HEK293 (cell line): ENCODE results near the gene GRK3.

Source experiments
- YY1 ChIP-seq: fragments of 450-650 bp; formaldehyde crosslinking; IDR thresholded peaks from 2 replicates; pipeline ENCODE4 v1.5.1; 2018; ENCODE audit warnings: missing biosample characterization, missing genetic modification characterization
- ZFP41 ChIP-seq: fragments of 450-650 bp; formaldehyde crosslinking; IDR thresholded peaks from 2 replicates; pipeline ENCODE4 v1.5.1; 2016; ENCODE audit warnings: missing biosample characterization, missing genetic modification characterization, borderline replicate concordance
- ZNF488 ChIP-seq: fragments of 450-650 bp; formaldehyde crosslinking; IDR thresholded peaks from 2 replicates; pipeline ENCODE4 v1.5.1; 2016; ENCODE audit warnings: missing biosample characterization, missing genetic modification characterization
- ZXDB ChIP-seq: fragments of 450-650 bp; formaldehyde crosslinking; IDR thresholded peaks from 2 replicates; pipeline ENCODE4 v1.5.1; 2016; ENCODE audit warnings: missing biosample characterization, missing genetic modification characterization
- TF ChIP-seq, protein P1 (sequence below): fragments of 450-650 bp; formaldehyde crosslinking; IDR thresholded peaks from 2 replicates; pipeline ENCODE4 v1.5.1; 2016; ENCODE audit warnings: missing biosample characterization, missing genetic modification characterization, borderline replicate concordance

DNA sequence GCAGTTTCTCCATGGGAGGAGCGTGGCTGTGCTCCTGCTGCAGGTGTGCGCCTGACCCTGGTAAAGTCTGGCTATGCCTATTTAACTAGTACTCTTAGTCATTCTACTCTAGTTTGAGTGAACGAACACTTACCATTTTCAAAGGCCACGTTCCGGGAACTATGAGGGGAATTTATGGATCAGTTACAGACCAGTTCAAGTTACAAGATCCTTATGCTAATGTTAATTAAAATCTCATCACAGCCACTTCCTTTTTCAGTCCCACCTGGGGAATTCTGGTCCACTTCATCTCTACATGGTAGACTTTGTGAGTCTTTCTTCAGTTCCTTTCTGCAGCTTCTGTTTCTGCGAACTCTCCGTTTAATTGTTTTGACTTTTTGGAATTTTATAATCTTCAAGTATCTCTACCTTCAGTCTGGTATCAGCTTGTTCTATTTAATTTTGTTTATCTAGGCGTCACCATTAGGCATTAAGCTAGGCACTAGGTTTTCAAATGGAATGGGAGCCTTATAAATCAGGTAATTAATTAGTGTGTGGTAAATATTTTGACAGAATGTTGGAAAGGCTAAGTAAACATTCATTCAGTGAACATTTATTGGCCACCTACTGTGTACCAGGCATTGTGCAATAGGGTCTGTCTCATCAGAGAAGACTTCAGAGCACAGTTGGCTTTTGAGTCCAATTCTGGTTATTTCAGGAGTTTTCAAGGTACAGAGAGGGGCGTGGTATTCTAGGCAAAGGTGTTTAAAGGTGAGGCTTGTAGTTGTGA is 78.9 kb downstream of the GRK3 start:
- TF ChIP-seq ZNF488 (tag by site-specific recombination) (no peak), ZXDB (tag by site-specific recombination) (no peak), YY1 (tag by site-specific recombination) (no peak), ZFP41 (tag by site-specific recombination) (no peak)
- TF ChIP-seq, protein P1, sequence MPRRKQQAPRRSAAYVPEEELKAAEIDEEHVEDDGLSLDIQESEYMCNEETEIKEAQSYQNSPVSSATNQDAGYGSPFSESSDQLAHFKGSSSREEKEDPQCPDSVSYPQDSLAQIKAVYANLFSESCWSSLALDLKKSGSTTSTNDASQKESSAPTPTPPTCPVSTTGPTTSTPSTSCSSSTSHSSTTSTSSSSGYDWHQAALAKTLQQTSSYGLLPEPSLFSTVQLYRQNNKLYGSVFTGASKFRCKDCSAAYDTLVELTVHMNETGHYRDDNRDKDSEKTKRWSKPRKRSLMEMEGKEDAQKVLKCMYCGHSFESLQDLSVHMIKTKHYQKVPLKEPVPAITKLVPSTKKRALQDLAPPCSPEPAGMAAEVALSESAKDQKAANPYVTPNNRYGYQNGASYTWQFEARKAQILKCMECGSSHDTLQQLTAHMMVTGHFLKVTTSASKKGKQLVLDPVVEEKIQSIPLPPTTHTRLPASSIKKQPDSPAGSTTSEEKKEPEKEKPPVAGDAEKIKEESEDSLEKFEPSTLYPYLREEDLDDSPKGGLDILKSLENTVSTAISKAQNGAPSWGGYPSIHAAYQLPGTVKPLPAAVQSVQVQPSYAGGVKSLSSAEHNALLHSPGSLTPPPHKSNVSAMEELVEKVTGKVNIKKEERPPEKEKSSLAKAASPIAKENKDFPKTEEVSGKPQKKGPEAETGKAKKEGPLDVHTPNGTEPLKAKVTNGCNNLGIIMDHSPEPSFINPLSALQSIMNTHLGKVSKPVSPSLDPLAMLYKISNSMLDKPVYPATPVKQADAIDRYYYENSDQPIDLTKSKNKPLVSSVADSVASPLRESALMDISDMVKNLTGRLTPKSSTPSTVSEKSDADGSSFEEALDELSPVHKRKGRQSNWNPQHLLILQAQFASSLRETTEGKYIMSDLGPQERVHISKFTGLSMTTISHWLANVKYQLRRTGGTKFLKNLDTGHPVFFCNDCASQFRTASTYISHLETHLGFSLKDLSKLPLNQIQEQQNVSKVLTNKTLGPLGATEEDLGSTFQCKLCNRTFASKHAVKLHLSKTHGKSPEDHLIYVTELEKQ (tag by site-specific recombination): no peak
